ENCODE data around the gene ATAD2B.

ATAD2B gene

DNA sequence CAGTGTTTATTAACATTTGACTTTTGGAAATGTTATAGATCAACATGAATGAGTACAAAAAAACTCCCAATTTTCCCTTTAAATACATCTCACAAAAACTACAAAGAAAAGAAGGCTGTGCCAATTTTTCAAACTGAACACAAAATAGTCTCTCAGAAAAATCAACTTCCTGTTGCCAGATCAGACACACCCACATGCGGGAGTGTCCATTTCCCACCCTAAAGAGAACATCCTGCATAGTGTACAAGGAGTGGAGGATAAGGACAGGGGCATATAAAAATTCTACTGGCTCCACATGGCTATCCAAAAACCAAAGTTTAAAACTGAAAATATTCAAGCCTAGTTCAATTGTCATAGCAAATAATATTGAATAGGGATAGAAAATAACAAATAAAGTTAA lies 165.3 kb downstream of the ATAD2B start:
- TF ChIP-seq, protein P1, sequence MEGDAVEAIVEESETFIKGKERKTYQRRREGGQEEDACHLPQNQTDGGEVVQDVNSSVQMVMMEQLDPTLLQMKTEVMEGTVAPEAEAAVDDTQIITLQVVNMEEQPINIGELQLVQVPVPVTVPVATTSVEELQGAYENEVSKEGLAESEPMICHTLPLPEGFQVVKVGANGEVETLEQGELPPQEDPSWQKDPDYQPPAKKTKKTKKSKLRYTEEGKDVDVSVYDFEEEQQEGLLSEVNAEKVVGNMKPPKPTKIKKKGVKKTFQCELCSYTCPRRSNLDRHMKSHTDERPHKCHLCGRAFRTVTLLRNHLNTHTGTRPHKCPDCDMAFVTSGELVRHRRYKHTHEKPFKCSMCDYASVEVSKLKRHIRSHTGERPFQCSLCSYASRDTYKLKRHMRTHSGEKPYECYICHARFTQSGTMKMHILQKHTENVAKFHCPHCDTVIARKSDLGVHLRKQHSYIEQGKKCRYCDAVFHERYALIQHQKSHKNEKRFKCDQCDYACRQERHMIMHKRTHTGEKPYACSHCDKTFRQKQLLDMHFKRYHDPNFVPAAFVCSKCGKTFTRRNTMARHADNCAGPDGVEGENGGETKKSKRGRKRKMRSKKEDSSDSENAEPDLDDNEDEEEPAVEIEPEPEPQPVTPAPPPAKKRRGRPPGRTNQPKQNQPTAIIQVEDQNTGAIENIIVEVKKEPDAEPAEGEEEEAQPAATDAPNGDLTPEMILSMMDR (IDR thresholded peaks at IDR 0.05), result no peak

DNA sequence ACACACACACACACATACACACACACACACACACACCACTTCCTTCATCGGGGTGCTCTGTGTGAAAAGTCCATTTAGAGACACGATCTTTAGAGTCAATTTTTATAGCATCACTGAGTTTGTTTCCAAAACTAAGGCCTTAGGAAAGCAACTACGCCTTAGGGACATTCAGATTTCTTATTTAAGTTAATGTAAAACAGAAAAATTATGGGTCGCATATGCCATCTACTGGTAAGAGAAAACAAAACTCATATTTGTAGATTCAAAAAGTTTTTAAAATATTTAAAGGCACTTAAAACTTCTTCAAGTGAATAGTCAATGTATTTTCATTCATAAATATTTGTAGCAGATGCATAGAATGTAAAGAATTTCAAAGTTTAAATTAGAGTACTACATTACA lies 166.2 kb downstream of the ATAD2B start:
- TF ChIP-seq, protein P1 (IDR thresholded peaks at IDR 0.05), result peak; percentile 29; the same call in 1 of the 2 replicates

DNA sequence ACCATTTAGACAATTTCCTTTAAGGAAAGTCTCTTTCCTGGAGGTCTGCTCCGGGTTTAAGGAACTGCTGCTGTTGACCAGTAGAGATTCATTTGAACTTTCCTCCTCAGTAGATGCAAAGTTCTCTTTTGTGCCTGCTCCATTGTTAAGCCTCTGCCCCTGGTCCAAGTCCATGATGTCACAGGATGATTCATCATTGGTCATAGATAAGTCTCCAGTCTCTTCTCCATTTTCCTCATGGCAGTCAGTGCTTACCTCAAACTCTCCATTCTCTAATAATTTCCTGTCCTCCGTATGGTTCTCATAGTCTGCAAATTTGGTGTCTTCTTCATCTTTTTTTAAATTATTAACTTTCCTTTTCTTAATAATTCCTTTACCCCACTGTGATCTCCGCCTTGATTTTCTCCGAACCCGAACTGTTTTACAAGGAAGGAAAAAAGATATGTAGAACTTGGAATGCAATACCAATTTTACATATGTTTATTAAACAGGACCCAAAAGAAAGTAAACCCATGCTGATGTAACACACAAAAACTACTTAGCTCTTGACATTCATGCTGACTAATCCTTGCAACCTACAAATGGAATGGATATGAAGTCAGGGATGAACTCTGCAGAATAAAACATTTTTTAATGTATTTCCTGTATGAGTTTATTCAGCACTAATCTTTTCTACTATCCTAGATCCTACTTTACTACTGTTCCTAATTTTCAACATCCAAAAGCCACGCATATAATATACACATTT lies 169.1 kb downstream of the ATAD2B start:
- TF ChIP-seq, protein P1 (IDR thresholded peaks at IDR 0.05), result no peak

DNA sequence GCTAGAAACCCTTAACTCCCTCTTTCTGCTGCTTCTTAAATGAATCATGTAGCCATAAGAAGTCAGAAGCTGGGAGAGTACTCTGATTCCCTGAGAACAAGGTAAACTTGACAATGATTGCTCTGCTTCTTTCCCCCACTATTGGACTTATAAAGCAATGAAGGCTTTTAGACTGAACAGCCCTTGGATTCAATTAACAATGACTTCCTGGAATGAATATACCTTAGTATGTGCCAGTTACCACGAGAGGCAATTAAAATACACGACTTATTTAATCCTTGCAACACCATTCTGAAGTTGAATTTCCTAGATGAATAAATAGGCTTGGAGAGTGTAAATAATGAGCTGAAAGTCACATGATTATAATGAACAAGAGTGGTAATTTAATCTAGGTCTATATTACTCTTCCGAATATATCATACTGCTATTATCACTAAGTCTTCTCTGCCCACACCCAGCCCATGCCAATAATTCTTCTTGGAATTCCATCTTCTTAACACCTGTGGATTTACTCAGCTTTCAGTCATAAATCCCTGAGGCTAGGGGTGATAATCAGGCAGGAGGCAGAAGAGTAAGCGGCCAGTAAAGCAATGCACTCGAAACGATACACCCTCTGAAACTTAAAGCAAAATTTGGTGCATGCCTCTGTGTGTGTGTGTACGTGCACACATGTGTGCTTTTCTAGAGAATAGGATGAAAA lies 170.2 kb downstream of the ATAD2B start:
- TF ChIP-seq, protein P1 (IDR thresholded peaks at IDR 0.05), result no peak

DNA sequence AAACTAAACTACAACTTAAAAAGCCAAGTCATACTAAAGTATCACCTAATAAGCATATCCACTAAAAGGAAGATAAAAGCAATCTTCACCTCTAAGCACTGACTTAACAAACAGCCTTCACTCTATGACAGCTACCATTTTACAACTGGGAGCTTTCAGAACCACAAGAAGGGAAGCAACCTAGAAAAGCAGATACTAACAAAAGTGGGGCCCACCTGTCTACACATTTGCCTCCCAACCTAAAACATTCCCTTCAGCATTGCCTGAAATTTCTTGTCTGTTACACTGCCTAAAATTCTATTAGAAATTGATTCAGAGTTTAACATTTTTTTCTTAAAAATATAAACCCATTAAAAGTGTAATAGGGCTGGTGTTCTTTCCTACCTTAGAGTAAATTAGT lies 172.0 kb downstream of the ATAD2B start:
- TF ChIP-seq, protein P1 (IDR thresholded peaks at IDR 0.05), result no peak

DNA sequence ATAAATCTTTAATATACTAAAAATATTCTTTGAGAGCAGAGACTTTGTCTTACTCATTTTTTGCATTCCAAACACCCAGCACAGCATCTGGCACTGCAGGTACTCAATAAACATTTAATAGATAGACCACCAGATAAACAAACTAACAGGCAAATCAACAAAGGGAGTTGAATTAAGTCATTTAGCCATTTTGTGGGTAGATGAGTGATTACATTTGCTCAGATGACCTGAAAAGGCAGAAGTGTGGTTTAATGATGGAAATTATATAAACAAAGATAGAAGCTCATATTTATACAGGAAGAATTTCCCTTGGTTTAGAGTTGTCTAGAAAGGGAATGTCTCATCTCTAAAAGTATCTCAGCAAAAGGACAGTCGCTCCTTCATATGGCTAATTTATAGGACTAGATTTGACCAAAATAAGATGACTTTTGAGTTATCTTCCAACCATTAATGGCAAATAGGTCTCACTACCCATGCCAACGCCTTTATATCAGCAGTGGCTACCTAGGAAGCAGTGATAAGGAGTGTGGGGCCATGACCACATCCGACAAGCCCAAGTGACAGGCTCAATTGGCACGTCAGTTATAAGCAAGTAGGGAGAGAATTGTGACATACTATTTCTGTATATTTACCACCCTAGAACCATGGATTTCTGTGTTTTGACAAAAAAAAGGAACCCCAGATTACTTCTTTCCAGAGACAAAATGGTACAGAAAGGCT lies 173.5 kb downstream of the ATAD2B start:
- TF ChIP-seq, protein P1 (IDR thresholded peaks at IDR 0.05), result no peak

DNA sequence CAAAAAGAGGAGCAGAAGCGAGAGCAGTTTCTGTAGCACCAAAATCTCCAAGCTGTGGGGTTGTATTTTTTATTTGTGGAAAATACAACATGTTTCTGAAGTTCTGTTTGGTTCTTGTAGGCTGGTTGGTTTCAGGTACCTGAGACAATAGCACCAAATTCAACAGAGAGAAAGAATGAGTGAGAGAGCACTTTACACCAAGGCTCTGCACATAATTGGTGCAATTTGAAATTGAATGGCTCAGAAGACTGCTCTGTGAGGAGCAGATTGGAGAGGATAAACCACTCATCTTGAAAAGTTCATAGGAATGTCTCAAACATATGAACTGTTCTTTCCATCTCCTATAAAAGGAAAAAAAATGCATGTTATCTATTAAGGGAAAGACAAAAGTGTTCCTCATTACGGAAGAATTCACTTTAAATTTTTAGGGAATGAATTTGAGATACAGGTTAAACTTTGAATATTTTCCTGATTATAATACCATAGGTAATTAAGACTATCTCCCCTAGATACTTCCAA lies 175.1 kb downstream of the ATAD2B start:
- TF ChIP-seq, protein P1 (IDR thresholded peaks at IDR 0.05), result no peak

Measured in LNCAP (cell line).